Measurements from ENCODE around the gene ACADS.

DNA sequence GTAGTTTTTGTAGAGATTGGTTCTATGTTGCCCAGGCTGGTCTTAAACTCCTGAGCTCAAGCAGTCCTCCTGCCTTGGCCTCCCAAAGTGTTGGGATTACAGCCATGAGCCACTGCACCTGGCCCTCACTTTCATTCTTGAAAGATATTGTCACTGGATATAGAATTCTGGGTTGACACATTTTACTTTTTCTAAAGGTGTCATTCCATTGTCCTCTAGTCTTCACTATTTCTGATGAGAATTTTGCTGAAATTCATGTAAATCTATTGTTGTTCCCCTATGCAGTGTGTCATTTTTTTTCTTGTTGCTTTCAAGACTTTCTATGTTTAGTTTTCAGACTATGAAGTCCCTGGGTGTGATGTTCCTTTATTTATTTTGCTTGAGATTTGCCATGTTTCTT is 29.2 kb downstream of the ACADS start:
- TF ChIP-seq, protein P1, sequence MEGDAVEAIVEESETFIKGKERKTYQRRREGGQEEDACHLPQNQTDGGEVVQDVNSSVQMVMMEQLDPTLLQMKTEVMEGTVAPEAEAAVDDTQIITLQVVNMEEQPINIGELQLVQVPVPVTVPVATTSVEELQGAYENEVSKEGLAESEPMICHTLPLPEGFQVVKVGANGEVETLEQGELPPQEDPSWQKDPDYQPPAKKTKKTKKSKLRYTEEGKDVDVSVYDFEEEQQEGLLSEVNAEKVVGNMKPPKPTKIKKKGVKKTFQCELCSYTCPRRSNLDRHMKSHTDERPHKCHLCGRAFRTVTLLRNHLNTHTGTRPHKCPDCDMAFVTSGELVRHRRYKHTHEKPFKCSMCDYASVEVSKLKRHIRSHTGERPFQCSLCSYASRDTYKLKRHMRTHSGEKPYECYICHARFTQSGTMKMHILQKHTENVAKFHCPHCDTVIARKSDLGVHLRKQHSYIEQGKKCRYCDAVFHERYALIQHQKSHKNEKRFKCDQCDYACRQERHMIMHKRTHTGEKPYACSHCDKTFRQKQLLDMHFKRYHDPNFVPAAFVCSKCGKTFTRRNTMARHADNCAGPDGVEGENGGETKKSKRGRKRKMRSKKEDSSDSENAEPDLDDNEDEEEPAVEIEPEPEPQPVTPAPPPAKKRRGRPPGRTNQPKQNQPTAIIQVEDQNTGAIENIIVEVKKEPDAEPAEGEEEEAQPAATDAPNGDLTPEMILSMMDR (tag by site-specific recombination; IDR thresholded peaks at IDR 0.05) = no peak
- TF ChIP-seq ZBTB20 (tag by site-specific recombination; IDR thresholded peaks at IDR 0.05) = no peak
- TF ChIP-seq, protein P2, sequence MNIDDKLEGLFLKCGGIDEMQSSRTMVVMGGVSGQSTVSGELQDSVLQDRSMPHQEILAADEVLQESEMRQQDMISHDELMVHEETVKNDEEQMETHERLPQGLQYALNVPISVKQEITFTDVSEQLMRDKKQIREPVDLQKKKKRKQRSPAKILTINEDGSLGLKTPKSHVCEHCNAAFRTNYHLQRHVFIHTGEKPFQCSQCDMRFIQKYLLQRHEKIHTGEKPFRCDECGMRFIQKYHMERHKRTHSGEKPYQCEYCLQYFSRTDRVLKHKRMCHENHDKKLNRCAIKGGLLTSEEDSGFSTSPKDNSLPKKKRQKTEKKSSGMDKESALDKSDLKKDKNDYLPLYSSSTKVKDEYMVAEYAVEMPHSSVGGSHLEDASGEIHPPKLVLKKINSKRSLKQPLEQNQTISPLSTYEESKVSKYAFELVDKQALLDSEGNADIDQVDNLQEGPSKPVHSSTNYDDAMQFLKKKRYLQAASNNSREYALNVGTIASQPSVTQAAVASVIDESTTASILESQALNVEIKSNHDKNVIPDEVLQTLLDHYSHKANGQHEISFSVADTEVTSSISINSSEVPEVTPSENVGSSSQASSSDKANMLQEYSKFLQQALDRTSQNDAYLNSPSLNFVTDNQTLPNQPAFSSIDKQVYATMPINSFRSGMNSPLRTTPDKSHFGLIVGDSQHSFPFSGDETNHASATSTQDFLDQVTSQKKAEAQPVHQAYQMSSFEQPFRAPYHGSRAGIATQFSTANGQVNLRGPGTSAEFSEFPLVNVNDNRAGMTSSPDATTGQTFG (tag by site-specific recombination; IDR thresholded peaks at IDR 0.05; ENCODE audit: borderline replicate concordance) = no peak
- no peak for TF ChIP-seq SALL2 (tag by site-specific recombination; IDR thresholded peaks at IDR 0.05; ENCODE audit: borderline replicate concordance)
- no peak for TF ChIP-seq YY1 (tag by site-specific recombination; IDR thresholded peaks at IDR 0.05)
- TF ChIP-seq, protein P3, sequence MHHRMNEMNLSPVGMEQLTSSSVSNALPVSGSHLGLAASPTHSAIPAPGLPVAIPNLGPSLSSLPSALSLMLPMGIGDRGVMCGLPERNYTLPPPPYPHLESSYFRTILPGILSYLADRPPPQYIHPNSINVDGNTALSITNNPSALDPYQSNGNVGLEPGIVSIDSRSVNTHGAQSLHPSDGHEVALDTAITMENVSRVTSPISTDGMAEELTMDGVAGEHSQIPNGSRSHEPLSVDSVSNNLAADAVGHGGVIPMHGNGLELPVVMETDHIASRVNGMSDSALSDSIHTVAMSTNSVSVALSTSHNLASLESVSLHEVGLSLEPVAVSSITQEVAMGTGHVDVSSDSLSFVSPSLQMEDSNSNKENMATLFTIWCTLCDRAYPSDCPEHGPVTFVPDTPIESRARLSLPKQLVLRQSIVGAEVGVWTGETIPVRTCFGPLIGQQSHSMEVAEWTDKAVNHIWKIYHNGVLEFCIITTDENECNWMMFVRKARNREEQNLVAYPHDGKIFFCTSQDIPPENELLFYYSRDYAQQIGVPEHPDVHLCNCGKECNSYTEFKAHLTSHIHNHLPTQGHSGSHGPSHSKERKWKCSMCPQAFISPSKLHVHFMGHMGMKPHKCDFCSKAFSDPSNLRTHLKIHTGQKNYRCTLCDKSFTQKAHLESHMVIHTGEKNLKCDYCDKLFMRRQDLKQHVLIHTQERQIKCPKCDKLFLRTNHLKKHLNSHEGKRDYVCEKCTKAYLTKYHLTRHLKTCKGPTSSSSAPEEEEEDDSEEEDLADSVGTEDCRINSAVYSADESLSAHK (tag by site-specific recombination; IDR thresholded peaks at IDR 0.05) = no peak
- no peak for TF ChIP-seq TCF7L2 (IDR thresholded peaks at IDR 0.05; ENCODE audit: borderline replicate concordance, low read depth, low read length)

Measured in HEK293 (cell line).